D721Med (cell line): Measurements from ENCODE around the gene CDH19.

Experiments used
- DNase-seq: peaks from one replicate; pipeline ENCODE4 v3.0.0; 2011; ENCODE audit warnings: low spot score; ENCODE audit not compliant: insufficient read length
- FAIRE-seq: peaks from 2 replicates; lab custom pipeline; 2011; peaks lifted over from hg19 to GRCh38; lab: Jason Lieb, UNC
- CTCF ChIP-seq: IDR thresholded peaks from 2 replicates; pipeline ENCODE4 v1.5.1; 2012; ENCODE audit warnings: mild to moderate bottlenecking, control low read depth; ENCODE audit not compliant: insufficient read depth; ENCODE audit errors: missing control alignments

Gene CDH19, protein sequence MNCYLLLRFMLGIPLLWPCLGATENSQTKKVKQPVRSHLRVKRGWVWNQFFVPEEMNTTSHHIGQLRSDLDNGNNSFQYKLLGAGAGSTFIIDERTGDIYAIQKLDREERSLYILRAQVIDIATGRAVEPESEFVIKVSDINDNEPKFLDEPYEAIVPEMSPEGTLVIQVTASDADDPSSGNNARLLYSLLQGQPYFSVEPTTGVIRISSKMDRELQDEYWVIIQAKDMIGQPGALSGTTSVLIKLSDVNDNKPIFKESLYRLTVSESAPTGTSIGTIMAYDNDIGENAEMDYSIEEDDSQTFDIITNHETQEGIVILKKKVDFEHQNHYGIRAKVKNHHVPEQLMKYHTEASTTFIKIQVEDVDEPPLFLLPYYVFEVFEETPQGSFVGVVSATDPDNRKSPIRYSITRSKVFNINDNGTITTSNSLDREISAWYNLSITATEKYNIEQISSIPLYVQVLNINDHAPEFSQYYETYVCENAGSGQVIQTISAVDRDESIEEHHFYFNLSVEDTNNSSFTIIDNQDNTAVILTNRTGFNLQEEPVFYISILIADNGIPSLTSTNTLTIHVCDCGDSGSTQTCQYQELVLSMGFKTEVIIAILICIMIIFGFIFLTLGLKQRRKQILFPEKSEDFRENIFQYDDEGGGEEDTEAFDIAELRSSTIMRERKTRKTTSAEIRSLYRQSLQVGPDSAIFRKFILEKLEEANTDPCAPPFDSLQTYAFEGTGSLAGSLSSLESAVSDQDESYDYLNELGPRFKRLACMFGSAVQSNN

GRCh38 chr18:66603941-66604627, at the start of gene CDH19:
Gene CDH19 (minus strand): TSS chr18:66604090. CDS start chr18:66572204, 31,886 bp downstream.
- no peak for TF ChIP-seq CTCF
- peak; percentile 99 for FAIRE-seq
- no peak for DNase-seq

DNA sequence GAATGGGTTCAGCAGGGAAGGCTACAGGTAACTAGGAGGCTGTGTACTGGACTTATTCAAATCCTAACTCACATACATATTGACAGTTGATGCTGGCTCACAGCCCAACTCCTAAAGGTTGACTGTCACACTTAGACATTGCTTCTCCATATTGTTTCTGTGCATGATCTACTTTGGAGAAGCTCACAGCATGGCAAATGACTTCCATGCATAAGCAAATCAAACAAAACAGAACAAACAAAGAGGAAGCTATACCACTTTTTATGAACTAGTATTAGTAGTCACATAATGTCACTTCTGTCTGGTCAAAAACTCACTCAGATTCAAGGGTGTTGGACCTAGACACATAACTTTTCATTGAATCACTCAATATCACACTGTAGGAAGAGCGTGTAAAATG, 43.8 kb upstream of the CDH19 start:
- FAIRE-seq = no peak
- no peak for DNase-seq
- TF ChIP-seq CTCF = no peak

DNA sequence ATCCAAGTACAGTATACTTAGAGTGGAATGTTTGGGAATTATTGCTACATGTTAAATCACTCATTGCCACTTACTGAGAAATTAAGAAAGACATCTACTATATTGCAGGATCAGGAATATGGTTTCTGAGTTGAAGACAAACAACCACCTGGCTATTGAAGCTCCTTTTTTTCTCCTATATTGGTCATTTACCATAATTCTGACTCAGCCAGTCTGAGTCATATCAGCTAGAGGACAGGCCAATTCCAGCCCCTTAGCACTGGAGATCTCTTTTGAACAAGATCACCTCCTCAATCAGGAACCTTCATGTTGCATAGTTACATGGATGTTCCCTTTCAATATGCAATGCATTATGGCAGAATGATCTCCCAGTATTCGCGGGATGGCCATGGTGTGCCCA, 42.7 kb upstream of the CDH19 start:
- DNase-seq (no peak), FAIRE-seq (no peak)
- no peak for TF ChIP-seq CTCF

DNA sequence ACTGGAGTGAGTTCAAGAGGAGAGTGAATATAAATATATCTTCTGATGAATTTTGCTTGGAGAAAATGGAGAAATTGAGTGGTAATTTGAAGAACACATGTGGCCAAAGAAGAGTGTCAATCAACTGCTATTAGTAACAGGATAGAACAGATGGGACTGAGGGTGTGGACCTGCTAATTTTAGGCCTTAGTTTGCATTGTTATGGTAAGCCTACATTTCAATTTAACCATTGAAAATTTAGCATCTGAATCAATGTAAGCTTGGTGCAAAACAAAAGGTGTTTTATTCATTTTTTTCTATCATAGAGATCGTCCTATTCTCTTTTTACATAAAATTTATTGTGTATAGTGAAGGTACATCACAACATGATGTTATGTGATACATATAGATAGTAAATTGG, 42.1 kb upstream of the CDH19 start:
- FAIRE-seq = peak; percentile 99
- TF ChIP-seq CTCF = no peak
- DNase-seq = no peak

DNA sequence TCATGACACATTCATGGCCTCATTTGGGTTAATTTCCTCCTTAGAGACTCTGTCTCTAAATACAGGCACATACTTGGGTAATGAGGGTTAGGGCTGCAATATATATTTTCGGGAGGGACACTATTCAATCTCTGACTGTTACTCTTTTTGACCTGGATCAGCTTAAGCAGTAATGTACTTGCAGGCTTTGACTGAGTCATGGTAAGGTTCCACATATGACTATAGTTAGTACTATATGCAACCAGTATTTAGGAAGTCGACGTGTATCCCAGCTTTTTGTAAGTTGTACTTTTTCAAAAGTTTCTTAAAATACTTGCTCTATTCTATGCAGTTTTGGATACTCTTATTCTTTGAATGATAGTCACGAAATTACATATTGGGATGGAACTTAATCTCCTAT, 37.2 kb upstream of the CDH19 start:
- FAIRE-seq (no peak), DNase-seq (no peak)
- TF ChIP-seq CTCF = no peak

DNA sequence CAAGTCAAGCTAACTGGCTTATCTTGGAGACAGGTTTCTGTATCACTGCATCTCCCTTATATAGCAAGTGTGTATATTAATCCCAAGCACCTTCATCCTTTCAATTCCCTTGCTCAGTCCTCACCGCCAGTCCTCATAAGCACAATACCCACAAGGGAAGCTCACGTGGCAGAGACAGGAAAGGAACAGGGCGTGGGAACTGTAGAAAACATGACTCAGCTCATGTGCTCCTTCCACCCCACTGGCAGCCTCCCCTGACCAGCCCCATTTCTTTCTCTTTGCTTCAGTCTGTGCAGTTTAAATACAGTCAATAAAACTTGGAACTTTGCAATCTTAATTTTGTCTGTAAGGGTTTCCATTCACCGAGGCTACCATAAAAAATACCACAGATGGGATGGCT, 36.5 kb upstream of the CDH19 start:
- FAIRE-seq (no peak), DNase-seq (no peak)
- no peak for TF ChIP-seq CTCF
